ENCODE results near the gene DCTPP1. TPM values are rescaled to one million over a fixed set of nuclear protein-coding genes. Genes with fewer than 3 reads are reported as not detected.

Gene DCTPP1
- total and polyA plus RNA-seq, 9 of the 15 experiments (the other 6 are each of a cell fraction or from before 2014, with no cell fraction given), result 45.0 to 132 (median 80.6) TPM

DNA sequence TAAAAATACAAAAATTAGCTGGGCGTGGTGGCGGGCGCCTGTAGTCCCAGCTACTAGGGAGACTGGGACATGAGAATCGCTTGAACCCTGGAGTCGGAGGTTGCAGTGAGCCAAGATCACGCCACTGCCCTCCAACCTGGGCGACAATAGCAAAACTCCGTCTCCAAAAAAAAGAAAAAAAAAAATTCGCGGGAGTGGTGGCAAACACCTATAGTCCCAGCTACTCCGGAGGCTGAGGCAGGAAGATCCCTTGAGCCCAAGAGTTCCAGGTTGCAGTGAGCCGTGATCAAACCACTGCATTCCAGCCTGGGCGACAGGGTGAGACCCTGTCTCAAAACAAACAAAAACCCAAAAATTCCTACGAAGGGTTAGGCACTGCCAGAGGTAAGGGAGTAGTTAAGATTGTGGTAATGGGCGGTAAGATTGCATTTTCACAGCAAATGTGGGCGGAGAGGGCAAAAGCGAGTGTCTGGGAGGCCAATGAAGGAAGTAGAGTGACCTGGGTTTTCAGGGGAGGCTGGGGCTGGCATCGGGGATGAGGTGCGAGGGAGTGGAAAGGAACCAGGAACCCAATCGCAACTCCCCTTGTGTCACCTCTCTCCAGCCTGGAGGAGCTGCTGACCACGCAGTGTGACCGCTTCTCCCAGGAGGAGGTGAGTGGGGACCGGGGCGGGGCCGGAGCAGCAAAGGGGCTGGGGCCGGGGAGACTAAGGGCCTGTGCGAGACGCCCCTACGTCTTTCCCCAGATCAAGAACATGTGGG lies 52.6 kb downstream of the DCTPP1 start (continued):
- TF ChIP-seq, protein P1, sequence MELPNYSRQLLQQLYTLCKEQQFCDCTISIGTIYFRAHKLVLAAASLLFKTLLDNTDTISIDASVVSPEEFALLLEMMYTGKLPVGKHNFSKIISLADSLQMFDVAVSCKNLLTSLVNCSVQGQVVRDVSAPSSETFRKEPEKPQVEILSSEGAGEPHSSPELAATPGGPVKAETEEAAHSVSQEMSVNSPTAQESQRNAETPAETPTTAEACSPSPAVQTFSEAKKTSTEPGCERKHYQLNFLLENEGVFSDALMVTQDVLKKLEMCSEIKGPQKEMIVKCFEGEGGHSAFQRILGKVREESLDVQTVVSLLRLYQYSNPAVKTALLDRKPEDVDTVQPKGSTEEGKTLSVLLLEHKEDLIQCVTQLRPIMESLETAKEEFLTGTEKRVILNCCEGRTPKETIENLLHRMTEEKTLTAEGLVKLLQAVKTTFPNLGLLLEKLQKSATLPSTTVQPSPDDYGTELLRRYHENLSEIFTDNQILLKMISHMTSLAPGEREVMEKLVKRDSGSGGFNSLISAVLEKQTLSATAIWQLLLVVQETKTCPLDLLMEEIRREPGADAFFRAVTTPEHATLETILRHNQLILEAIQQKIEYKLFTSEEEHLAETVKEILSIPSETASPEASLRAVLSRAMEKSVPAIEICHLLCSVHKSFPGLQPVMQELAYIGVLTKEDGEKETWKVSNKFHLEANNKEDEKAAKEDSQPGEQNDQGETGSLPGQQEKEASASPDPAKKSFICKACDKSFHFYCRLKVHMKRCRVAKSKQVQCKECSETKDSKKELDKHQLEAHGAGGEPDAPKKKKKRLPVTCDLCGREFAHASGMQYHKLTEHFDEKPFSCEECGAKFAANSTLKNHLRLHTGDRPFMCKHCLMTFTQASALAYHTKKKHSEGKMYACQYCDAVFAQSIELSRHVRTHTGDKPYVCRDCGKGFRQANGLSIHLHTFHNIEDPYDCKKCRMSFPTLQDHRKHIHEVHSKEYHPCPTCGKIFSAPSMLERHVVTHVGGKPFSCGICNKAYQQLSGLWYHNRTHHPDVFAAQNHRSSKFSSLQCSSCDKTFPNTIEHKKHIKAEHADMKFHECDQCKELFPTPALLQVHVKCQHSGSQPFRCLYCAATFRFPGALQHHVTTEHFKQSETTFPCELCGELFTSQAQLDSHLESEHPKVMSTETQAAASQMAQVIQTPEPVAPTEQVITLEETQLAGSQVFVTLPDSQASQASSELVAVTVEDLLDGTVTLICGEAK (IDR thresholded peaks at IDR 0.05), result peak; percentile 37; the same call in 1 of the 2 replicates
- TF ChIP-seq, protein P1 (CRISPR knock-in tag; IDR thresholded peaks at IDR 0.05), result no peak
- no peak for TF ChIP-seq TBP (optimal IDR thresholded peaks at IDR 0.05; ENCODE audit: low read depth, low read length)
- peak; percentile 21; the same call in 1 of the 2 replicates for TF ChIP-seq ZKSCAN1 (IDR thresholded peaks at IDR 0.05; ENCODE audit: low read depth, low read length)
- TF ChIP-seq, protein P2, sequence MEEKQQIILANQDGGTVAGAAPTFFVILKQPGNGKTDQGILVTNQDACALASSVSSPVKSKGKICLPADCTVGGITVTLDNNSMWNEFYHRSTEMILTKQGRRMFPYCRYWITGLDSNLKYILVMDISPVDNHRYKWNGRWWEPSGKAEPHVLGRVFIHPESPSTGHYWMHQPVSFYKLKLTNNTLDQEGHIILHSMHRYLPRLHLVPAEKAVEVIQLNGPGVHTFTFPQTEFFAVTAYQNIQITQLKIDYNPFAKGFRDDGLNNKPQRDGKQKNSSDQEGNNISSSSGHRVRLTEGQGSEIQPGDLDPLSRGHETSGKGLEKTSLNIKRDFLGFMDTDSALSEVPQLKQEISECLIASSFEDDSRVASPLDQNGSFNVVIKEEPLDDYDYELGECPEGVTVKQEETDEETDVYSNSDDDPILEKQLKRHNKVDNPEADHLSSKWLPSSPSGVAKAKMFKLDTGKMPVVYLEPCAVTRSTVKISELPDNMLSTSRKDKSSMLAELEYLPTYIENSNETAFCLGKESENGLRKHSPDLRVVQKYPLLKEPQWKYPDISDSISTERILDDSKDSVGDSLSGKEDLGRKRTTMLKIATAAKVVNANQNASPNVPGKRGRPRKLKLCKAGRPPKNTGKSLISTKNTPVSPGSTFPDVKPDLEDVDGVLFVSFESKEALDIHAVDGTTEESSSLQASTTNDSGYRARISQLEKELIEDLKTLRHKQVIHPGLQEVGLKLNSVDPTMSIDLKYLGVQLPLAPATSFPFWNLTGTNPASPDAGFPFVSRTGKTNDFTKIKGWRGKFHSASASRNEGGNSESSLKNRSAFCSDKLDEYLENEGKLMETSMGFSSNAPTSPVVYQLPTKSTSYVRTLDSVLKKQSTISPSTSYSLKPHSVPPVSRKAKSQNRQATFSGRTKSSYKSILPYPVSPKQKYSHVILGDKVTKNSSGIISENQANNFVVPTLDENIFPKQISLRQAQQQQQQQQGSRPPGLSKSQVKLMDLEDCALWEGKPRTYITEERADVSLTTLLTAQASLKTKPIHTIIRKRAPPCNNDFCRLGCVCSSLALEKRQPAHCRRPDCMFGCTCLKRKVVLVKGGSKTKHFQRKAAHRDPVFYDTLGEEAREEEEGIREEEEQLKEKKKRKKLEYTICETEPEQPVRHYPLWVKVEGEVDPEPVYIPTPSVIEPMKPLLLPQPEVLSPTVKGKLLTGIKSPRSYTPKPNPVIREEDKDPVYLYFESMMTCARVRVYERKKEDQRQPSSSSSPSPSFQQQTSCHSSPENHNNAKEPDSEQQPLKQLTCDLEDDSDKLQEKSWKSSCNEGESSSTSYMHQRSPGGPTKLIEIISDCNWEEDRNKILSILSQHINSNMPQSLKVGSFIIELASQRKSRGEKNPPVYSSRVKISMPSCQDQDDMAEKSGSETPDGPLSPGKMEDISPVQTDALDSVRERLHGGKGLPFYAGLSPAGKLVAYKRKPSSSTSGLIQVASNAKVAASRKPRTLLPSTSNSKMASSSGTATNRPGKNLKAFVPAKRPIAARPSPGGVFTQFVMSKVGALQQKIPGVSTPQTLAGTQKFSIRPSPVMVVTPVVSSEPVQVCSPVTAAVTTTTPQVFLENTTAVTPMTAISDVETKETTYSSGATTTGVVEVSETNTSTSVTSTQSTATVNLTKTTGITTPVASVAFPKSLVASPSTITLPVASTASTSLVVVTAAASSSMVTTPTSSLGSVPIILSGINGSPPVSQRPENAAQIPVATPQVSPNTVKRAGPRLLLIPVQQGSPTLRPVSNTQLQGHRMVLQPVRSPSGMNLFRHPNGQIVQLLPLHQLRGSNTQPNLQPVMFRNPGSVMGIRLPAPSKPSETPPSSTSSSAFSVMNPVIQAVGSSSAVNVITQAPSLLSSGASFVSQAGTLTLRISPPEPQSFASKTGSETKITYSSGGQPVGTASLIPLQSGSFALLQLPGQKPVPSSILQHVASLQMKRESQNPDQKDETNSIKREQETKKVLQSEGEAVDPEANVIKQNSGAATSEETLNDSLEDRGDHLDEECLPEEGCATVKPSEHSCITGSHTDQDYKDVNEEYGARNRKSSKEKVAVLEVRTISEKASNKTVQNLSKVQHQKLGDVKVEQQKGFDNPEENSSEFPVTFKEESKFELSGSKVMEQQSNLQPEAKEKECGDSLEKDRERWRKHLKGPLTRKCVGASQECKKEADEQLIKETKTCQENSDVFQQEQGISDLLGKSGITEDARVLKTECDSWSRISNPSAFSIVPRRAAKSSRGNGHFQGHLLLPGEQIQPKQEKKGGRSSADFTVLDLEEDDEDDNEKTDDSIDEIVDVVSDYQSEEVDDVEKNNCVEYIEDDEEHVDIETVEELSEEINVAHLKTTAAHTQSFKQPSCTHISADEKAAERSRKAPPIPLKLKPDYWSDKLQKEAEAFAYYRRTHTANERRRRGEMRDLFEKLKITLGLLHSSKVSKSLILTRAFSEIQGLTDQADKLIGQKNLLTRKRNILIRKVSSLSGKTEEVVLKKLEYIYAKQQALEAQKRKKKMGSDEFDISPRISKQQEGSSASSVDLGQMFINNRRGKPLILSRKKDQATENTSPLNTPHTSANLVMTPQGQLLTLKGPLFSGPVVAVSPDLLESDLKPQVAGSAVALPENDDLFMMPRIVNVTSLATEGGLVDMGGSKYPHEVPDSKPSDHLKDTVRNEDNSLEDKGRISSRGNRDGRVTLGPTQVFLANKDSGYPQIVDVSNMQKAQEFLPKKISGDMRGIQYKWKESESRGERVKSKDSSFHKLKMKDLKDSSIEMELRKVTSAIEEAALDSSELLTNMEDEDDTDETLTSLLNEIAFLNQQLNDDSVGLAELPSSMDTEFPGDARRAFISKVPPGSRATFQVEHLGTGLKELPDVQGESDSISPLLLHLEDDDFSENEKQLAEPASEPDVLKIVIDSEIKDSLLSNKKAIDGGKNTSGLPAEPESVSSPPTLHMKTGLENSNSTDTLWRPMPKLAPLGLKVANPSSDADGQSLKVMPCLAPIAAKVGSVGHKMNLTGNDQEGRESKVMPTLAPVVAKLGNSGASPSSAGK (IDR thresholded peaks at IDR 0.05), result peak; percentile 87

All from K562 (cell line).